ENCODE results near the gene CTNNA3.

The CTNNA3 gene

DNA sequence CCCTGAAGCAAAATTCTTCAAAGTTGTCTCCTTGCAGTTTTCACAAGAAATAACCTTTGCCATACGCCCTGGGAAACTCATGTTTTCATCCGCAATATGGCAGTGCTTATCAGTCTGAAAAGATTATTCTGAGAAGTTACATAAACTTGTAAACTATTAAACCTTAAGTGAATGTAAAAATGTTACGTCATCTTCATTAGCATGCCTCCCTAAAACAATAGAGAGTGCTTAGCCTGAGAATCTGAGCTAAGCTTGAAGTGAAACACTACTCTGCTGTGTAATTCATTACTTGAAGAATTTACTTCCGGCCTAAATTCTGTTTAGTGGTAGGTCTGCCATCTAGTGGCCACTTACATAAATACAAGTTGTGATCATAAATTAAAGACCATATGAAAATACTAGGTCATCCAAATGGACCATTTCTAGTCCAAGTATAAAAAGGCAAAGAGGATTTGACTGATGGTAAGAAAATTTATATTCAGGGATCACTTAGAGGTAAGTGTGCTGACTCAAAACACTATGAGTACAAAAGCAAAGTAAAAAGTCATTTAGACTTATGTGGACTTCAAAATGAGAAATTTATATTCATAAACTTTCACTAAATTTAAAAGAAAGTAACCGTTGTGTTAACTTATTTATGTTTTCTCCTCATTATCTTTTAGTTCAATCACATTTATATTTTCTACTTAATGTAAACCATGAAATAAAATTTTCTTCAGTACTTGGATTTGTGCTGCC lies 1515.2 kb downstream of the CTNNA3 start:
- Histone ChIP-seq H3K27me3 (no peaks in the 10 kb centered on the region), H3K4me1 (no peaks in the 10 kb centered on the region), H3K4me3 (ENCODE audit: low read depth, low read length) (no peak overlapping the region), H3K36me3 (no peaks in the 10 kb centered on the region), H3K9me3 (no peaks in the 10 kb centered on the region)
- TF ChIP-seq, protein P1, sequence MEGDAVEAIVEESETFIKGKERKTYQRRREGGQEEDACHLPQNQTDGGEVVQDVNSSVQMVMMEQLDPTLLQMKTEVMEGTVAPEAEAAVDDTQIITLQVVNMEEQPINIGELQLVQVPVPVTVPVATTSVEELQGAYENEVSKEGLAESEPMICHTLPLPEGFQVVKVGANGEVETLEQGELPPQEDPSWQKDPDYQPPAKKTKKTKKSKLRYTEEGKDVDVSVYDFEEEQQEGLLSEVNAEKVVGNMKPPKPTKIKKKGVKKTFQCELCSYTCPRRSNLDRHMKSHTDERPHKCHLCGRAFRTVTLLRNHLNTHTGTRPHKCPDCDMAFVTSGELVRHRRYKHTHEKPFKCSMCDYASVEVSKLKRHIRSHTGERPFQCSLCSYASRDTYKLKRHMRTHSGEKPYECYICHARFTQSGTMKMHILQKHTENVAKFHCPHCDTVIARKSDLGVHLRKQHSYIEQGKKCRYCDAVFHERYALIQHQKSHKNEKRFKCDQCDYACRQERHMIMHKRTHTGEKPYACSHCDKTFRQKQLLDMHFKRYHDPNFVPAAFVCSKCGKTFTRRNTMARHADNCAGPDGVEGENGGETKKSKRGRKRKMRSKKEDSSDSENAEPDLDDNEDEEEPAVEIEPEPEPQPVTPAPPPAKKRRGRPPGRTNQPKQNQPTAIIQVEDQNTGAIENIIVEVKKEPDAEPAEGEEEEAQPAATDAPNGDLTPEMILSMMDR (IDR thresholded peaks at IDR 0.05; ENCODE audit: low read depth, low read length), result peak; percentile 55
- DNase-seq, result peak; percentile 11

DNA sequence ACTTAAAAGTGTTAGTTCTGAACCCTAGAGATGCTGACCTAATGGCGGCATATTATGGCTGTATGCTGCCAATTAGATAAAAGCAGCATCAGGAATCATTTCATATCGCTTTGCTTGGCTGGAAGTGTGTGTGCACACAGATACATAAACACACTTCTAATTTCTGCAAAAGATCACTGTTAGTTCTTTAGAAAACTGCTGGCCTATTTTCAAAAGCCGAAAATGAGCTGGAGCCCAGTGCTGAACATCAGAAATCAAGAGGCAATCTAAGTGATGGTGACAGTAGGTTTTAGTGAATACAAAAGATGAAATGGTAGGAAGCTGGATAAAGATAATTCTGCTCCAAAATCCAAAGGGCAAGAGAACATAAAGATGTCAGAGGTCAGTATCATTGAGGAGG lies 1516.0 kb downstream of the CTNNA3 start:
- H3K9me3 ChIP-seq, result no peaks in the 10 kb centered on the region
- TF ChIP-seq, protein P1 (IDR thresholded peaks at IDR 0.05; ENCODE audit: low read depth, low read length), result no peak
- no peaks in the 10 kb centered on the region for H3K36me3 ChIP-seq
- DNase-seq, result no peak
- H3K4me1 ChIP-seq, result no peaks in the 10 kb centered on the region
- H3K27me3 ChIP-seq, result no peaks in the 10 kb centered on the region
- no peak overlapping the region for H3K4me3 ChIP-seq (ENCODE audit: low read depth, low read length)

DNA sequence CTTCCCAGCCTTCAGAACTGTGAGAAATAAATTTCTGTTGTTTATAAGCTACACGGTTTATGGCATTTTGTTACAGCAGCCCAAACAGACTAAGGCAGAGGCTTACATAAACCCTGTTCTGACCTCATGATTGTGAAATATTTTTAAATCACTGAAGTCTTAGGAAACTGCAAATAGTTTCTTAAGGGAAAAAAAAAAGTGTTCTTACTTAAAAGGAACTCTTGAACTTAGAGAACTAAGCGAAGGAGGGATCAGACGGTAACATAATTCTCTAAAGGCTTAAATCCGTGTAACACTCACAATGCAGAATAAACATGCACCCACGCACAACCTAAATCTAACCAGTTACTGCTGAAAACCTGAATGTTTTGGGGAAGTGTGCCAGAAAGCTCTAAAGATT lies 1519.2 kb downstream of the CTNNA3 start:
- Histone ChIP-seq H3K4me1 (no peaks in the 10 kb centered on the region), H3K27me3 (no peaks in the 10 kb centered on the region), H3K4me3 (ENCODE audit: low read depth, low read length) (no peak overlapping the region), H3K36me3 (no peaks in the 10 kb centered on the region), H3K9me3 (no peaks in the 10 kb centered on the region)
- no peak for DNase-seq
- TF ChIP-seq, protein P1 (IDR thresholded peaks at IDR 0.05; ENCODE audit: low read depth, low read length), result no peak

DNA sequence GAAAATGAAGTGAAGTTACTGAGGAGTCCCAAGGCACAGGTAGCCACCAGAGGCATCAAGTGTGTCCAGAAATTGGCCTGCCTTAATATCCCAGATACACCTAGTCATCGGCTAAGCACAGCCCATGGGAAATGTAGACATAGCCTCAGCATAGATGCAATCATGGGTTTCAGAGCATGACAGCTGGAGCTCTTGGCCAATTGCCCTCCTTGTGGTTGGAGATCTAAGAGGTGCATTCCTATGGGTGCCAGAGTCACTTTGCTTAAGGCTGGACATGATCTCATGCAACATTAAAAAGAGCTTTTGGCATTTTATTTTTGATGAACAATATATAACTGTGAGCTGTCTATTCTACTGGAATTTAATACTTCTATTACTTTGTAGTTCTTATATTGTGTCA lies 1528.2 kb downstream of the CTNNA3 start:
- DNase-seq, result no peak
- no peak overlapping the region for H3K4me3 ChIP-seq (ENCODE audit: low read depth, low read length)

DNA sequence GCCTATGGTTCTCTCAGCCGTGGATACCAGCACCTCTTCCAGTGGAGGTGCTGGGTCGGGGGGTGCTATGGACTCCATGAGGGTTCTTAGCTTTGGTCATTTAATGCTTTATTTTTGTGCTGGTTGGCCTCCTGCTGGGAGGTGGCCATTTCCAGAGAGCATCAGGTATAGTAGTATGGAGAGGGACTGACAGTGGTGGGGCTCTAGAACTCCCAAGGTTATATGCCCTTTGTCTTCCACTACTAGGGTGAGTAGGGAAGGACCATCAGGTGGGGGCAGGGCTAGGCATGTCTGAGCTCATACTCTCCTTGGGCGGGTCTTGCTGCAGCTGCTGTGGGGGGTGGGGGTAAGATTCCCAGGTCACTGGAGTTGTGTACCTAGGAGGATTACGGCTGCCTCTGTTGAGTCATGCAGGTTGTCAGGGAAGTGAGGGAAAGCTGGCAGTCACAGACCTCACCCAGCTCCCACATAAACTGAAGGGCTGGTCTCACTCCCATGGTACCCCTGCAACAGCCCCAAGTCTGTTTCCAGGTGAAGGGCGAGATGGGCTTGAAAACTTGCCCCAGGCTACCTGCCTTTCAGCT lies 1533.3 kb downstream of the CTNNA3 start:
- no peaks in the 10 kb centered on the region for H3K36me3 ChIP-seq
- no peak for DNase-seq
- H3K9me3 ChIP-seq, result no peaks in the 10 kb centered on the region
- no peaks in the 10 kb centered on the region for H3K4me1 ChIP-seq
- TF ChIP-seq, protein P1 (IDR thresholded peaks at IDR 0.05; ENCODE audit: low read depth, low read length), result no peak
- no peaks in the 10 kb centered on the region for H3K27me3 ChIP-seq
- no peak overlapping the region for H3K4me3 ChIP-seq (ENCODE audit: low read depth, low read length)

More for the DNA sequence above, 1528.2 kb downstream of the CTNNA3 start:
- no peaks in the 10 kb centered on the region for H3K27me3 ChIP-seq
- H3K36me3 ChIP-seq, result no peaks in the 10 kb centered on the region
- H3K9me3 ChIP-seq, result no peaks in the 10 kb centered on the region
- H3K4me1 ChIP-seq, result no peaks in the 10 kb centered on the region
- TF ChIP-seq, protein P1 (IDR thresholded peaks at IDR 0.05; ENCODE audit: low read depth, low read length), result no peak

DNA sequence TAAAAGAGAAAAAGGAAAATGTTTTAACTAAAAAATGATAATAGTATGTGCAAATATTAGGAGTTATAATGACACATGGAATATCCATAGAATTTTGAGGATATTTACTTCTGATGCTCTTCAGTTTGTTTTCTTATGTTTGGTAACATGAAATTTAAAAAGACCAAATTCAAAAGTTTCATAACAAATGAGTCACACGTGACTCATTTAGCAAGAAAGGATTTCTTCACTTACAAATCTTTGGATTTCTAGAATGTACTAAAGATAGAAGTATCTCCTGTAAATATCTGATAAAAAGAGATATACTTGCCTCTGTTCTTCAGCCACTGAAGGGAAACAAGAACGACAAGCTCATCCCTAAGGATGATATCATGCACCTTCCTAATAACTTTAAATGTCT lies 1544.6 kb downstream of the CTNNA3 start:
- DNase-seq, result no peak

More for the DNA sequence above, 1544.6 kb downstream of the CTNNA3 start:
- TF ChIP-seq, protein P1 (IDR thresholded peaks at IDR 0.05; ENCODE audit: low read depth, low read length), result no peak
- H3K4me1 ChIP-seq, result no peaks in the 10 kb centered on the region
- no peaks in the 10 kb centered on the region for H3K27me3 ChIP-seq
- no peaks in the 10 kb centered on the region for H3K36me3 ChIP-seq
- no peak overlapping the region for H3K4me3 ChIP-seq (ENCODE audit: low read depth, low read length)
- no peaks in the 10 kb centered on the region for H3K9me3 ChIP-seq

Measured in BE2C (cell line).